K562 (cell line): Measurements from ENCODE around the gene ERVK3-1. TPM values are rescaled to one million over a fixed set of nuclear protein-coding genes. Genes with fewer than 3 reads are reported as not detected.

Source experiments
- ATAC-seq: fragments of 200-7000 bp; cut with Tn5 transposase; 3 replicates; pipeline ENCODE4 v1.9.1; 2020; ENCODE audit warnings: moderate library complexity
- BruUV-seq: library from RNA; stranded (reverse); fragments of 400-500 nt; replicated peaks from 2 replicates; lab custom pipeline; 2021; lab: Mats Ljungman, UMichigan
- CTCF ChIA-PET: fragments of 300-600 bp; formaldehyde crosslinking; extraction: SDS; loops from one replicate; lab custom pipeline; 2021; ENCODE audit warnings: low intra/inter-chr PET ratio; lab: Yijun Ruan, JAX
- POLR2A ChIA-PET: fragments of 300-600, 350-650 bp; sonication (Branson Sonifier 250); formaldehyde crosslinking; extraction: SDS; loops from one replicate; lab custom pipeline; 2021; ENCODE audit warnings: antibody characterized with exemption, inconsistent platforms; lab: Yijun Ruan, JAX
- DNase-seq, 4 experiments: peaks; one replicate each; pipeline versions ENCODE4 v3.0.0 to v3.0.0-alpha.2; 2011 to 2018; ENCODE audit warnings: low spot score in 3 of 4, mixed read lengths in 3 of 4; ENCODE audit errors: extremely low read depth in 1 of 4
- FAIRE-seq: peaks from 2 replicates; lab custom pipeline; 2011; peaks lifted over from hg19 to GRCh38; lab: Jason Lieb, UNC
- H2AFZ ChIP-seq: 2 replicates; pipeline ENCODE4 v1.6.0; 2011; ENCODE audit warnings: low read depth, low read length, control low read depth, inconsistent platforms
- H3K27ac ChIP-seq: fragments of 200-600 bp; 3 replicates; pipeline ENCODE4 v1.8.0; 2011; ENCODE audit warnings: low read depth, mild to moderate bottlenecking, control low read depth, inconsistent platforms, low read length, moderate library complexity, mixed read lengths; ENCODE audit errors: extremely low read depth
- H3K27me3 ChIP-seq, 2 experiments: fragments of 300-600 bp in 1 of 2; 2 replicates in 1 of 2; 3 replicates in 1 of 2; pipeline versions ENCODE4 v1.6.0 to v1.8.0; 2011; ENCODE audit warnings: inconsistent platforms in 2 of 2, low read length in 2 of 2, mild to moderate bottlenecking in 1 of 2, mixed read lengths in 1 of 2, moderate library complexity in 1 of 2; ENCODE audit not compliant: control insufficient read depth in 2 of 2, insufficient read depth in 2 of 2
- H3K36me3 ChIP-seq: fragments of 300-600 bp; 3 replicates; pipeline ENCODE4 v1.8.0; 2011; ENCODE audit warnings: mild to moderate bottlenecking, low read length, inconsistent platforms; ENCODE audit not compliant: control insufficient read depth, insufficient read depth
- H3K4me1 ChIP-seq, 2 experiments: fragments of 200-600 bp in 1 of 2; replicated peaks in 1 of 2; 2 replicates in 1 of 2; 3 replicates in 1 of 2; pipeline versions ENCODE4 v1.5.1 to v1.8.0; 2011; ENCODE audit warnings: inconsistent platforms in 2 of 2, low read length in 2 of 2, mild to moderate bottlenecking in 1 of 2, mixed read lengths in 1 of 2, moderate library complexity in 1 of 2; ENCODE audit not compliant: control insufficient read depth in 2 of 2, insufficient read depth in 2 of 2
- H3K4me2 ChIP-seq: 2 replicates; pipeline ENCODE4 v1.6.1; 2011; ENCODE audit warnings: low read length, control low read depth, inconsistent platforms, mixed read lengths; ENCODE audit not compliant: insufficient read depth
- H3K4me3 ChIP-seq: fragments of 200-600 bp; sonication (generic), shearing (Covaris generic); 2 replicates; pipeline ENCODE4 v1.5.1; 2016; ENCODE audit warnings: control low read depth, inconsistent platforms
- H3K79me2 ChIP-seq: fragments of 200-600 bp; 3 replicates; pipeline ENCODE4 v1.8.0; 2011; ENCODE audit warnings: low read length, inconsistent platforms; ENCODE audit not compliant: control insufficient read depth, insufficient read depth
- H3K9ac ChIP-seq, 2 experiments: 2 replicates each; pipeline versions ENCODE4 v1.6.0 to v1.6.1; 2011; ENCODE audit warnings: low read depth in 2 of 2, low read length in 2 of 2, control low read depth in 1 of 2, inconsistent platforms in 1 of 2, mild to moderate bottlenecking in 1 of 2, mixed read lengths in 1 of 2; ENCODE audit not compliant: insufficient read depth in 1 of 2
- H3K9me1 ChIP-seq: one replicate; pipeline ENCODE4 v1.6.0; 2011; ENCODE audit warnings: inconsistent platforms, mild to moderate bottlenecking, low read length, moderate library complexity; ENCODE audit not compliant: control insufficient read depth, insufficient read depth
- H3K9me3 ChIP-seq: replicated peaks from 2 replicates; pipeline ENCODE4 v1.5.1; 2011; ENCODE audit warnings: low read depth, low read length, inconsistent platforms; ENCODE audit not compliant: control insufficient read depth, insufficient read depth
- H4K20me1 ChIP-seq: replicated peaks from 2 replicates; pipeline ENCODE4 v1.6.1; 2011; ENCODE audit warnings: low read length, inconsistent platforms, mixed read lengths; ENCODE audit not compliant: control insufficient read depth, insufficient read depth
- DIDO1 ChIP-seq: fragments of 450-650 bp; IDR thresholded peaks from 2 replicates; pipeline ENCODE4 v1.6.1; 2016; ENCODE audit warnings: low read depth, missing biosample characterization, missing genetic modification characterization
- HCFC1 ChIP-seq: IDR thresholded peaks from 2 replicates; pipeline ENCODE4 v1.6.1; 2012; ENCODE audit warnings: low read depth, low read length, improper control_type of control experiment
- KAT7 ChIP-seq: sonication (generic); formaldehyde crosslinking; IDR thresholded peaks from 2 replicates; pipeline ENCODE4 v1.8.0; 2022; ENCODE audit warnings: missing genetic modification reagents, mild to moderate bottlenecking, borderline replicate concordance
- POLR2B ChIP-seq: fragments of 450-650 bp; IDR thresholded peaks from 2 replicates; pipeline ENCODE4 v1.6.1; 2018; ENCODE audit warnings: low read depth; ENCODE audit not compliant: partially characterized antibody
- SRSF9 ChIP-seq: fragments of 200-400 bp; formaldehyde crosslinking; IDR thresholded peaks from 2 replicates; pipeline ENCODE4 v1.6.1; 2017; ENCODE audit warnings: low read depth, low read length, borderline replicate concordance
- TEAD4 ChIP-seq, 2 experiments: sonication (generic) in 1 of 2; formaldehyde crosslinking in 1 of 2; IDR thresholded peaks; 2 replicates each; pipeline versions ENCODE4 v1.6.1 to v1.8.0; 2012 to 2022; ENCODE audit warnings: borderline replicate concordance in 1 of 2, inconsistent platforms in 1 of 2, low read length in 1 of 2, mild to moderate bottlenecking in 1 of 2, missing genetic modification reagents in 1 of 2
- ZBTB43 ChIP-seq: sonication (generic); formaldehyde crosslinking; IDR thresholded peaks from 2 replicates; pipeline ENCODE4 v1.8.0; 2023; ENCODE audit warnings: mild to moderate bottlenecking, missing genetic modification reagents
- ZNF133 ChIP-seq: fragments of 250-450 bp; sonication (Bioruptor Pico); IDR thresholded peaks from 2 replicates; pipeline ENCODE4 v1.4.0; 2020; ENCODE audit warnings: mild to moderate bottlenecking
- ZNF3 ChIP-seq: fragments of 250-450 bp; sonication (Bioruptor Pico); IDR thresholded peaks from 2 replicates; pipeline ENCODE4 v1.5.0; 2021; ENCODE audit warnings: mild to moderate bottlenecking, moderate library complexity
- WGBS: fragments of 100-300 bp; shearing (Covaris generic); methylation state at CpG from one replicate; pipeline ENCODE4 v1.1.6; 2016; ENCODE audit warnings: low coverage, mixed read lengths; ENCODE audit not compliant: insufficient coverage; ENCODE audit errors: missing lambda C conversion rate; 5-methylcytosine and 5-hydroxymethylcytosine counted together
- in situ Hi-C: fragments of 300-500 bp; cut with MboI; formaldehyde crosslinking; loops from 4 replicates; pipeline ENCODE4 v1.15.0; 2018; ENCODE audit warnings: inconsistent platforms, mixed read lengths
- intact Hi-C: fragments of 100-400 bp; cut with micrococcal nuclease; formaldehyde crosslinking; loops from 2 replicates; pipeline ENCODE4 v1.14.2; 2022
- polyA plus RNA-seq, 8 experiments: library from polyadenylated mRNA; depleted of rRNA in 4 of 8; stranded (reverse) in 5 of 8; unstranded in 3 of 8; fragments of >200 nt; fragmentation: Nextera tagmentation in 2 of 8; fragmentation: Illumina TruSeq in 1 of 8; extraction: Ambion mirVana in 2 of 8; extraction: Trizol in 1 of 8; gene quantifications; 2 replicates each; pipeline versions ENCODE4 v1.2.1 to v1.2.3, GENCODE V29; 2011 to 2014; ENCODE audit warnings: inconsistent platforms in 1 of 8, missing spikeins in 1 of 8
- total RNA-seq, 7 experiments: library from RNA; depleted of rRNA in 6 of 7; stranded (reverse); fragments of >200 nt in 6 of 7; fragmentation: Illumina TruSeq in 2 of 7; extraction: Trizol in 2 of 7; gene quantifications; 2 replicates each; pipeline versions ENCODE4 v1.2.1 to v1.2.3, GENCODE V29; 2011 to 2021; ENCODE audit warnings: low replicate concordance in 1 of 7

Gene ERVK3-1
- total and polyA plus RNA-seq, 9 of the 15 experiments (the other 6 are each of a cell fraction or from before 2014, with no cell fraction given), result 87.6 to 299 (median 119) TPM

GRCh38 chr19:58315580-58315979, 10.4 kb downstream of the ERVK3-1 start:
- no peak for FAIRE-seq
- BruUV-seq, result no TSS peak
- H3K9me3 ChIP-seq, result peaks cover 5% of the 10 kb centered on the region; the same call in 1 of the 2 replicates
- TF ChIP-seq TEAD4 (IDR thresholded peaks at IDR 0.05; ENCODE audit: low read length), result no peak
- TF ChIP-seq TEAD4 (CRISPR knock-in tag; IDR thresholded peaks at IDR 0.05; ENCODE audit: borderline replicate concordance), result no peak
- no peak for TF ChIP-seq KAT7
- TF ChIP-seq POLR2B, result no peak
- no peak for TF ChIP-seq ZBTB43 (CRISPR knock-in tag)
- TF ChIP-seq SRSF9, result no peak
- no peak for TF ChIP-seq DIDO1 (tag)
- TF ChIP-seq ZNF133 (CRISPR knock-in tag), result no peak
- no peak for TF ChIP-seq ZNF3 (CRISPR knock-in tag)
- TF ChIP-seq HCFC1, result no peak
- no peak overlapping the region for H3K4me3 ChIP-seq
- intact Hi-C loops, result no loop called here
- H4K20me1 ChIP-seq, result no peaks in the 10 kb centered on the region
- peaks cover 44% of the 10 kb centered on the region for H3K36me3 ChIP-seq
- no peak for DNase-seq
- no peaks in the 10 kb centered on the region for H3K9me1 ChIP-seq
- no peak for ATAC-seq
- 93% methylated on average over 2 of the region's 2 CpGs for WGBS
- H3K4me2 ChIP-seq, result no peak overlapping the region
- no peaks in the 10 kb centered on the region for H3K4me1 ChIP-seq
- no peak overlapping the region for H3K9ac ChIP-seq
- POLR2A ChIA-PET, result interaction anchor here (2.4 kb wide), 1 partner anchor 11 kb away, joined by 7 read pairs; the partner anchor contains the start of gene ZSCAN22
- H3K27me3 ChIP-seq, result no peaks in the 10 kb centered on the region
- in situ Hi-C loops, result no loop called here
- no peak overlapping the region for H2AFZ ChIP-seq
- H3K79me2 ChIP-seq, result no peaks in the 10 kb centered on the region; the same call in 2 of the 3 replicates
- H3K27ac ChIP-seq, result no peak overlapping the region
- CTCF ChIA-PET, result no interaction called here
